ENCODE data around the gene TMEM132D.

Gene TMEM132D

DNA sequence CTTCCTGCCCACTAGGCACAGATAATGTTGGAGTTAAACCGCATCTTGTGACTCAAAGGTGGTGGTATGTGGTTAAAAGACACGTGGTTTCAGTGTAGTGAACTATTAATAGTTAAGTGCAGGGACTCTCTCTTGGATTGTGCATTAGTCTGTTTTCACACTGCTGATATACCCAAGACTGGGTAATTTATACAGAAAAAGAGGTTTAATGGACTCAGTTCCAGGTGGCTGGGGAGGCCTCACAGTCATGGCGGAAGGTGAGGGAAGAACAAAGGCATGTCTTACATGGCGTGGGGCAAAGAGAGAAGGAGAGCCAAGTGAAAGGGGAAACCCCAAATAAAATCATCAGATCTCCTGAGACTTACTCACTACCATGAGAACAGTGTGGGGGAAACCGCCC is 688.3 kb downstream of the TMEM132D start:
- DNase-seq (ENCODE audit: low read depth) = no peak
- no peak overlapping the region for H3K4me3 ChIP-seq (ENCODE audit: control insufficient read depth, low read depth, low read length)
- TF ChIP-seq, protein P1, sequence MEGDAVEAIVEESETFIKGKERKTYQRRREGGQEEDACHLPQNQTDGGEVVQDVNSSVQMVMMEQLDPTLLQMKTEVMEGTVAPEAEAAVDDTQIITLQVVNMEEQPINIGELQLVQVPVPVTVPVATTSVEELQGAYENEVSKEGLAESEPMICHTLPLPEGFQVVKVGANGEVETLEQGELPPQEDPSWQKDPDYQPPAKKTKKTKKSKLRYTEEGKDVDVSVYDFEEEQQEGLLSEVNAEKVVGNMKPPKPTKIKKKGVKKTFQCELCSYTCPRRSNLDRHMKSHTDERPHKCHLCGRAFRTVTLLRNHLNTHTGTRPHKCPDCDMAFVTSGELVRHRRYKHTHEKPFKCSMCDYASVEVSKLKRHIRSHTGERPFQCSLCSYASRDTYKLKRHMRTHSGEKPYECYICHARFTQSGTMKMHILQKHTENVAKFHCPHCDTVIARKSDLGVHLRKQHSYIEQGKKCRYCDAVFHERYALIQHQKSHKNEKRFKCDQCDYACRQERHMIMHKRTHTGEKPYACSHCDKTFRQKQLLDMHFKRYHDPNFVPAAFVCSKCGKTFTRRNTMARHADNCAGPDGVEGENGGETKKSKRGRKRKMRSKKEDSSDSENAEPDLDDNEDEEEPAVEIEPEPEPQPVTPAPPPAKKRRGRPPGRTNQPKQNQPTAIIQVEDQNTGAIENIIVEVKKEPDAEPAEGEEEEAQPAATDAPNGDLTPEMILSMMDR (conservative IDR thresholded peaks at IDR 0.05; ENCODE audit: control insufficient read depth, insufficient read depth, low read depth, low read length) = no peak

DNA sequence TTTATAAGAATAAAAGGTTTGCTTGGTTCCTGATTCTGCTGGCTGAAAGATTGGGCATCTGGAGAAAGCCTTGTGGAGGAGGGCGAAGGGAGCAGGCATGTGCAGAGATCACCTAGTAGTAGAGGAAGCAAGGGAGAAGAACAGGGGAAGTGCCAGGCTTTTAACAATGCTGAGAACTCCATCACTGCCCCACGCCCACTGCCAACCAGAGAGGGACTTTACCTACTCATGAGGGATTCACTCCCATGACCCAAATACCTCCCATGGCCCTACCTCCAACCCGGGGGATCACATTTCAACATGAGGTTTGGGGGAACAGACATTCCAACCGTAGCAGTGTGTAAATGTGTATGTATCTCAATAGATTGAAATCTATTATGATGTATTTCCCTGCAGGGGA is 690.3 kb downstream of the TMEM132D start:
- TF ChIP-seq, protein P1 (conservative IDR thresholded peaks at IDR 0.05; ENCODE audit: control insufficient read depth, insufficient read depth, low read depth, low read length) = no peak
- no peak for DNase-seq (ENCODE audit: low read depth)
- no peak overlapping the region for H3K4me3 ChIP-seq (ENCODE audit: control insufficient read depth, low read depth, low read length)

DNA sequence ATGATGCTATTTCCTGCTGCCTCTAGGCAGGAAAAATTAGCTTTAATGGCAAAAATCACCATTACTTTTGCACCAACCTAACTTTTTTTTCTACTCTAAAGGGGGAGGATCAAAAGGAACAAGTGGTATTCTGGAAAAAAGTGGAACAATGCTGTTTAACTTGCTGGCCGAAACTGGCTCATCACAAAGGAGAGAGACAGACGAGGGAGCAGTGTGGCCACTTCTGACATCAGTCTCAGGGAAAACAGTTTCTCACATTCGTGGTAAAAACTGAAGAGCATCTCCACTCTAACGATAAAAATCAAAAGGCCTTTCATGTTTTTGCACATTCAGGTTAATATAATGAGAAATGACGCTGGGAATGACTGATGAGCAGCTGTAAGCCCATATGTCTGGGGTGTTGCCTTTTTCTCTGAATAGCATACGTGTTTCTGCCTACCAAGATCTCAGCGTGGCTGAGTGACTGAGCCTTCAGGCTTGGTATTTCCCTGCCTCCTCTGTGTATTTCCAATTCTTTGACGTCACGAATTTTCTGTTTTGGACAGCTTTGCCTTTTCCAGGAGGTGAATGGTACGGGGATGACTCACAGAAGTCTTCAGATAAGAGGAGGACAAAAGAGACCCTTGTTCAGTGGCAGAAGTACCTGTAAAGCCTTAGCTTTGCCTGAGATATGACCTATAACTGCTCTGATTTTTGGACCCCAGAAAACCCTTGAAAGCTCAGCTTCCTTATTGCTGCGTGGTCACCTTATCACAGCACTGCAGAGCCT is 691.8 kb downstream of the TMEM132D start:
- TF ChIP-seq, protein P1 (conservative IDR thresholded peaks at IDR 0.05; ENCODE audit: control insufficient read depth, insufficient read depth, low read depth, low read length) = no peak
- DNase-seq (ENCODE audit: low read depth) = no peak
- no peak overlapping the region for H3K4me3 ChIP-seq (ENCODE audit: control insufficient read depth, low read depth, low read length)

DNA sequence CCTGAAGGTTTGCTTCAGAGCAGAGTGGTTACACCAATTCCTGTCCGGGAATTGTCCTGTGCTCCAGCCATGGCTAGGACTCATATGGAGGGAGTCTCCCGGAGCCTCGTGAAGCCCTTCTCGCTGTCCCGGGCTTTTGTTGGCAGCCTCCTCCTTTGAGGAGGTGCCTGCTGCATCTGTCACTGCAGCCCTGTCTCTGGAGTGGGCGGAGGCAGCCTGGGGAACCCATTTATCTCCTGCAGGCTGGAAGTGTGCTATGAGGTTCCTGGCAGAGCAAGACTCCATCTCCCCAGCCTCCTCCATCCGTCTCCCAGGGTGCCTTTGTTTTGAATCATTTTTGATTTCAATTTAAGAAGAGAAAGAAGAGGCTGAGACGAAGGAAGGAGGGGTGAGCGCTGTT is 695.3 kb downstream of the TMEM132D start:
- no peak for DNase-seq (ENCODE audit: low read depth)
- TF ChIP-seq, protein P1 (conservative IDR thresholded peaks at IDR 0.05; ENCODE audit: control insufficient read depth, insufficient read depth, low read depth, low read length) = no peak
- H3K4me3 ChIP-seq (ENCODE audit: control insufficient read depth, low read depth, low read length) = no peak overlapping the region

DNA sequence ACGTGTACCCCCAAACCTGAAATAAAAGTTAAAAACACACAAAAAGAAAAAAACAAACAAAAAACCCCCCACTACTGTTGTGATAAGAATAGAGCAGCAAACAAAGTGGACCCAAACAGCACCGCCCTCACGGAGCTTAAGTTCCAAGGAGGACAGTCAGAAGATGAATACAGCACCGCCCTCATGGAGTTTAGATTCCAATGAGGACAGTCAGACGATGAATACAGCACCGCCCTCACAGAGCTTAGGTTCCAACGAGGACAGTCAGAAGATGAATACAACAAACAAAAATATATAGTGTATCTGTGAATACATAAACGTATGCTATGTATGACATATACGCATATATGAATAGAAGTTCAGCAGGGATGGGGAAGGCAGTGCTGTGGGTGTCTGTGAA is 696.7 kb downstream of the TMEM132D start:
- no peak for DNase-seq (ENCODE audit: low read depth)

DNA sequence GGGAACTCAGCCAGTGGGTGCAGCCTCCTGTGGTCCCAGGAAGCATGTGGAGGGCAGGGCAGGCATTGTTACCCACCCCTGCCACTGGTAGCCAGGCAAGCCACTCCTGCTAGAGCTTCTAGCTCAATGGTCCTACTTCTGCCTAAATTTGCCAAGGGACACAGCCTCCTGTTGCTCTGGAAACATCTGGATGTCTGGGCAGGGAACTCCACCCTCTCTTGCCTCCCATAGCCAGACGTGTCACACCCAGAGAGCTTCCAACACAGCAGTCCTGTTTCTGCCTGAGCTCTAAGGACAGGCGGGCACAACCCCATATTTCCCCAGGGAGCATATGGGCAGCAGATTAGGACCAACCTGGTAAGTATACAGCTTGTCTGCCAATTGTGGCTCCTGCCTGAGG is 700.4 kb downstream of the TMEM132D start:
- H3K4me3 ChIP-seq (ENCODE audit: control insufficient read depth, low read depth, low read length) = no peak overlapping the region
- TF ChIP-seq, protein P1 (conservative IDR thresholded peaks at IDR 0.05; ENCODE audit: control insufficient read depth, insufficient read depth, low read depth, low read length) = no peak
- no peak for DNase-seq (ENCODE audit: low read depth)

More for the DNA sequence above, 696.7 kb downstream of the TMEM132D start:
- TF ChIP-seq, protein P1 (conservative IDR thresholded peaks at IDR 0.05; ENCODE audit: control insufficient read depth, insufficient read depth, low read depth, low read length) = no peak
- no peak overlapping the region for H3K4me3 ChIP-seq (ENCODE audit: control insufficient read depth, low read depth, low read length)

Measured in fibroblast of mammary gland (primary cell).